ENCODE results near the gene HLA-DPB1. TPM values are rescaled to one million over a fixed set of nuclear protein-coding genes. Genes with fewer than 3 reads are reported as not detected.

Gene HLA-DPB1
- 853 and 854 TPM in 2 replicates for total RNA-seq

DNA sequence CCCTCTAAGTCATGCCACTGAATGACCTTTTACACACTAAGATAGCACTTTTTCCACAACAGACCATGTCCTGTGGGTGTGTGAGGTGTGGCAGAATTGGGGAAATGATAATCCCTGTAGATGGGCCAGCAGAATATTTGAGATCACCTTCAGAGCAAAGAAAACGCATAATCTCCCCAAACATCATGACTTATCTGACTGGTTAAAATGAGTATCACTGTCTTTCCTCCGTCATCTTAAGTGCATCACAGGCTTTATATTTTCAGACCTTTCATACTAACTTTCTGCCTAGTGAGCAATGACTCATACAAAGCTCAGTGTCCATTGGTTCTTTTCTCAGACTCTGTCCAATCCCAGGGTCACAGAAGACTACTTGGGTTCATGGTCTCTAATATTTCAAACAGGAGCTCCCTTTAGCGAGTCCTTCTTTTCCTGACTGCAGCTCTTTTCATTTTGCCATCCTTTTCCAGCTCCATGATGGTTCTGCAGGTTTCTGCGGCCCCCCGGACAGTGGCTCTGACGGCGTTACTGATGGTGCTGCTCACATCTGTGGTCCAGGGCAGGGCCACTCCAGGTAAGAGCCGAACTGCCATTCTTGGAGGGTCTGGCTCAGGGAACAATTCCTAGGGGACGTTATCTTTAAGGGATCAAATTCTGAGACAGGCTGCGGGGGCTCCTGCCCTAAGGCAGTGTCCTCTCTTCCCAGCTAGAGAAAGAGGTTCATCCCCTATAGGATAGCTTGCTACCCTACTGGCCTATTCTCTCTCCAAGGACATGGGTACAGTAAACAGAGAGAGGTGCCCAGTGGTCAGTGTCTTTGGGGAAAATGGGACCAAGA, at the start of gene HLA-DPB1:
Gene HLA-DPB1 (plus strand): TSS at position 423 of the 838 bp plus-strand sequence. CDS start 52 bp downstream, at position 475.
- POLR2A ChIA-PET: interaction anchor here (0.5 to 28.7 kb wide), 39 partner anchors 9 to 1161 kb away, joined by 3 to 2264 read pairs (median 6); partner anchors contain the start of genes GPSM3, HLA-DMA, HLA-DOA and HMGA1
- Mint-ChIP-seq H3K27me3 (no peaks in the 10 kb centered on the region), H3K36me3 (ENCODE audit: low read depth) (peaks cover 75% of the 10 kb centered on the region), H3K4me3 (peak within 1 kb of the TSS; percentile 95), H3K9me3 (no peaks in the 10 kb centered on the region), H3K4me1 (peaks cover 66% of the 10 kb centered on the region), H3K27ac (peak within 1 kb of the TSS; percentile 99)
- CTCF ChIA-PET: interaction anchor here (0.8 to 7.6 kb wide), 7 partner anchors 46 to 91 kb away, joined by 3 to 98 read pairs (median 4); no protein-coding TSS in a partner anchor
- DNase-seq: peak; percentile 42
- intact Hi-C loops (cut with micrococcal nuclease): loop anchor here (1.0 to 5.0 kb wide), 3 partner anchors 37 to 56 kb away; no protein-coding TSS in a partner anchor
- TF ChIP-seq, protein P1, sequence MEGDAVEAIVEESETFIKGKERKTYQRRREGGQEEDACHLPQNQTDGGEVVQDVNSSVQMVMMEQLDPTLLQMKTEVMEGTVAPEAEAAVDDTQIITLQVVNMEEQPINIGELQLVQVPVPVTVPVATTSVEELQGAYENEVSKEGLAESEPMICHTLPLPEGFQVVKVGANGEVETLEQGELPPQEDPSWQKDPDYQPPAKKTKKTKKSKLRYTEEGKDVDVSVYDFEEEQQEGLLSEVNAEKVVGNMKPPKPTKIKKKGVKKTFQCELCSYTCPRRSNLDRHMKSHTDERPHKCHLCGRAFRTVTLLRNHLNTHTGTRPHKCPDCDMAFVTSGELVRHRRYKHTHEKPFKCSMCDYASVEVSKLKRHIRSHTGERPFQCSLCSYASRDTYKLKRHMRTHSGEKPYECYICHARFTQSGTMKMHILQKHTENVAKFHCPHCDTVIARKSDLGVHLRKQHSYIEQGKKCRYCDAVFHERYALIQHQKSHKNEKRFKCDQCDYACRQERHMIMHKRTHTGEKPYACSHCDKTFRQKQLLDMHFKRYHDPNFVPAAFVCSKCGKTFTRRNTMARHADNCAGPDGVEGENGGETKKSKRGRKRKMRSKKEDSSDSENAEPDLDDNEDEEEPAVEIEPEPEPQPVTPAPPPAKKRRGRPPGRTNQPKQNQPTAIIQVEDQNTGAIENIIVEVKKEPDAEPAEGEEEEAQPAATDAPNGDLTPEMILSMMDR (IDR thresholded peaks at IDR 0.05): no peak
- peak; percentile 76 for ATAC-seq (ENCODE audit: low read depth)

DNA sequence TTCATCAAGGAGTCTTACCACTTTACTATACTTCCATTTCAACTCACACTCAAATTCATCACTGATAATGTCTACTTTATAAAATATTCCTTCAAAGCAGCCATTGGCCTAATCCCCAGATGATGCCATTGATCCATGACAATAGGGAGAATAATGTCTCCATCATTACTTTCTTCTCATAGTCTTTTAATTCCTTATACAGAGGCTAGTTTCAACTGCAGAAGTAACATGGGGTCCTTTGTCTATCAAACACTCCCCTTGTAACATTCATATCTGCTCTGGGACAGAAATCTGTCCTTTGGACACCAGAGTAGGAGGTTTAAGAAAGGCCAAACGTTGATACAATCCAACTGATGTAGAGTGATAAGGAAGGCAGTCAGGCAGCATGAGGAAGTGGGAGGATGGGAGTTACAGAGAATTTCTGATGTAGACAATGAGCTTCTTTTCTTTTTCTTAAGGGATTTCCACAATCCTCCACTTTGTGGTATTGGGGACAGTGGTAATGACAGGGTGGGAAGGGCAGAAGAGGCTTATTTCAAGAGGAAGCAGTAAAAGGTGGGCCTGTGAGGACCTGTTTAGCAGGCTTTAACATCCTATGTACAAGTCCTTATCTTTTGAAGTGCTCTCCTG, 47.5 kb upstream of the HLA-DPB1 start:
- POLR2A ChIA-PET: interaction anchor here (0.6 to 28.8 kb wide), 23 partner anchors 9 to 555 kb away, joined by 3 to 2264 read pairs (median 5); partner anchors contain the start of genes HLA-DMA, HLA-DMB, HLA-DOA and HLA-DPA1
- TF ChIP-seq, protein P1 (IDR thresholded peaks at IDR 0.05): no peak
- DNase-seq (no peak), ATAC-seq (ENCODE audit: low read depth) (no peak)
- peak overlapping the region; percentile 100 for H3K27ac Mint-ChIP-seq
- no peaks in the 10 kb centered on the region for H3K27me3 Mint-ChIP-seq
- peaks cover 6% of the 10 kb centered on the region for H3K36me3 Mint-ChIP-seq (ENCODE audit: low read depth)
- H3K9me3 Mint-ChIP-seq: peaks cover 5% of the 10 kb centered on the region
- intact Hi-C loops (cut with micrococcal nuclease): loop anchor here (1.0 to 2.0 kb wide), 4 partner anchors 14 to 87 kb away; partner anchors contain the start of genes HLA-DMB and HLA-DPB1
- CTCF ChIA-PET: interaction anchor here (1.0 to 3.3 kb wide), 6 partner anchors 9 to 47 kb away, joined by 3 to 19 read pairs (median 4); partner anchors contain the start of genes HLA-DPA1 and HLA-DPB1
- H3K4me3 Mint-ChIP-seq: peak overlapping the region; percentile 84
- H3K4me1 Mint-ChIP-seq: peaks cover 84% of the 10 kb centered on the region

DNA sequence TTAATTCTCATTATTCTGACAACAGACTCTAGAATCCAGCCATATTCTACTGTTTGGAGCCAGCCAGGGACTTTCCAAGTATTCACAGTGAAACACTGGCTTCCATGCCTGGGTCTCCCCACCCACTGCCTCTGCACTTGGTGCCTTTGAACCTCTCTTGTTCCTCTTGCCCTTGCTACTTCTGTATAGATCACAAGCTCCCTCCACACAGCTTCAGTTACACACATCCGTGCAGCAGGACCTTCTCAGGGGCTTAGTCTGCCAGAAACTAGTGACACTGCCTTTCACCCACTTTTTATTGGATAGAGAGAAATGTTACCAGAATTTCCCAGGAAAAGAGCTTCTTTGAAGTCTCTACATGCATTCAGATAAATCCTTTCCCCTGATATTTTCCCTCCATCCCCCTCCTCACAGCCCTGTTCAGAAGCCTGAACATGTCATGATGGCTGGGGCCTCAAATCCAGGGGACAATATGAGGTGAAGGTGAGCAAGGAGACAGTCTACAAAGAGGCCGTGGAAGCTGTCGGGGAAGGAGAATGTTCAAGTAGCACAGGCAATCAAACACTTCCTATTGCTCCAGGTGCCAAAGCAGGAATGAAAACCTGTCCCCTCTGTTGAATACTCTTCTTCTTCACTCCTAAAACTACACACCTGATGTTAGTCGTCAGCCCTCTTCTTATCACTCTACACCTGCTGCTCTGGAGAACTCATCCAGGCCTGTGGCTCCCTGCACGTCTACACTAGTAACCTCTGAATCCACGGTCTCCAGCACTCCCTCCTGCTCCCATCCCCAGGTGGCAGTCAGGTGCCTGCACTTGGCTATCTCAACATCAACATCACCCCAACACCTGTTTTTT, 46.2 kb upstream of the HLA-DPB1 start:
- peaks cover 81% of the 10 kb centered on the region for H3K4me1 Mint-ChIP-seq
- ChIA-PET POLR2A (interaction anchor here (0.6 to 28.8 kb wide), 23 partner anchors 7 to 185 kb away, joined by 3 to 2264 read pairs (median 6); partner anchors contain the start of genes BRD2, HLA-DOA, HLA-DPA1 and HLA-DPB1), CTCF (interaction anchor here (0.9 to 3.3 kb wide), 8 partner anchors 11 to 54 kb away, joined by 3 to 19 read pairs (median 5); partner anchors contain the start of genes HLA-DPA1 and HLA-DPB1)
- H3K27ac Mint-ChIP-seq: peak overlapping the region; percentile 100
- H3K4me3 Mint-ChIP-seq: peak overlapping the region; percentile 77
- peak; percentile 56 for DNase-seq
- ATAC-seq (ENCODE audit: low read depth): peak; percentile 77
- H3K27me3 Mint-ChIP-seq: no peaks in the 10 kb centered on the region
- TF ChIP-seq, protein P1 (IDR thresholded peaks at IDR 0.05): no peak
- H3K36me3 Mint-ChIP-seq (ENCODE audit: low read depth): peaks cover 11% of the 10 kb centered on the region
- intact Hi-C loops (cut with micrococcal nuclease): loop anchor here (1.0 to 2.0 kb wide), 2 partner anchors 15 to 33 kb away; no protein-coding TSS in a partner anchor
- peaks cover 14% of the 10 kb centered on the region for H3K9me3 Mint-ChIP-seq

DNA sequence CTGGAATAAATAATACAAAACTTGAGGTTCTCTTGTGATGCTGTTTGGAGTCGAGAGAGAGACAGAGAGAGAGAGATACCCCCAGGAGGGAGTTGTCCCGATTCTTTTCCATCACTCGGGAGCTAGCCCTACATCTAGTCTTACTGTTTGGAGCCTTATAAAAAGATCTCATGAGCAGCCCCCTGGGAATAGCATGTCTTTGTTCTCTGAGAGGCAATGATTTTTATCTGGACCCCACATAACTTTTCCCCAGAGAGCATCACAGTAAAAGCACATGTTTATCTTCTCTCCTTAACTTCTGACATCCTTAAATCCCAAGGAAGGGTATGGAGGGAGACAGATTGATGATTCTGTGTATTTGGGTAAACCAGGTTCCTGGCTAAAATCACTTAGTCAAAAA, 45.5 kb upstream of the HLA-DPB1 start:
- Mint-ChIP-seq H3K36me3 (ENCODE audit: low read depth) (peaks cover 12% of the 10 kb centered on the region), H3K9me3 (peaks cover 16% of the 10 kb centered on the region), H3K27ac (peak overlapping the region; percentile 100), H3K4me1 (peaks cover 74% of the 10 kb centered on the region), H3K4me3 (peak overlapping the region; percentile 77), H3K27me3 (no peaks in the 10 kb centered on the region)
- no peak for DNase-seq
- no peak for ATAC-seq (ENCODE audit: low read depth)
- ChIA-PET CTCF (interaction anchor here (1.3 to 1.9 kb wide), 3 partner anchors 11 to 46 kb away, joined by 6 to 7 read pairs (median 6); partner anchors contain the start of genes HLA-DPA1 and HLA-DPB1), POLR2A (interaction anchor here (1.2 to 28.8 kb wide), 12 partner anchors 12 to 186 kb away, joined by 3 to 2264 read pairs (median 15); partner anchors contain the start of genes HLA-DOA, HLA-DPA1 and HLA-DPB1)
- intact Hi-C loops (cut with micrococcal nuclease): no loop called here
- TF ChIP-seq, protein P1 (IDR thresholded peaks at IDR 0.05): no peak
